T-cell (primary cell): Measurements from ENCODE around the gene TMED4. TPM values are rescaled to one million over a fixed set of nuclear protein-coding genes. Genes with fewer than 3 reads are reported as not detected.
A peak's percentile ranks its signal among the peaks of the same experiment; 100 is the strongest.
"Not testable (repeated sequence)": the region's sequence is repeated elsewhere in the genome, so short reads cannot be mapped to it uniquely, and the experiment has no call there.

Experiments
- ATAC-seq, 4 experiments: fragments of 200-7000 bp in 3 of 4; fragments of 150-1000 bp in 1 of 4; cut with Tn5 transposase; replicated peaks in 1 of 4; 1 replicate in 3 of 4; 2 replicates in 1 of 4; pipeline ENCODE4 v1.10.0; 2021; ENCODE audit warnings: moderate library complexity in 3 of 4, mild to moderate bottlenecking in 2 of 4, moderate number of reproducible peaks in 1 of 4
- CTCF ChIA-PET, 2 donors: fragments of 300-600 bp; sonication (Branson Sonifier 250); formaldehyde crosslinking; loops; one replicate each; lab custom pipeline; 2022; ENCODE audit warnings: antibody characterized with exemption in 2 of 2; lab: Charles Lee
- POLR2A ChIA-PET, 2 donors: fragments of 300-600 bp; sonication (Branson Sonifier 250); formaldehyde crosslinking; loops; one replicate each; lab custom pipeline; 2022; ENCODE audit warnings: antibody characterized with exemption in 2 of 2; lab: Charles Lee
- DNase-seq, 35 experiments: peaks; one replicate each; pipeline versions ENCODE4 v3.0.0 to v3.0.0-alpha.2; 2013 to 2023
- H3K27ac ChIP-seq: one replicate; pipeline ENCODE4 v1.5.1; 2013; ENCODE audit warnings: low read length
- H3K27me3 ChIP-seq, 2 experiments: replicated peaks in 1 of 2; 1 replicate in 1 of 2; 2 replicates in 1 of 2; pipeline versions ENCODE4 v1.6.1 to v1.7.0; 2013; ENCODE audit warnings: low read length in 1 of 2, mixed read lengths in 1 of 2; ENCODE audit not compliant: control insufficient read depth in 2 of 2, insufficient read depth in 2 of 2; ENCODE audit errors: extremely low read depth in 1 of 2
- H3K36me3 ChIP-seq, 2 donors: 1 replicate in 1 of 2; 2 replicates in 1 of 2; pipeline versions ENCODE4 v1.6.1 to v1.7.0; 2013; ENCODE audit warnings: low read length in 1 of 2; ENCODE audit not compliant: control insufficient read depth in 2 of 2, insufficient read depth in 1 of 2; ENCODE audit errors: extremely low read depth in 1 of 2
- H3K4me1 ChIP-seq, 2 experiments: 1 replicate in 1 of 2; 2 replicates in 1 of 2; pipeline versions ENCODE4 v1.6.1 to v1.7.0; 2013; ENCODE audit warnings: low read length in 2 of 2, mixed read lengths in 1 of 2; ENCODE audit not compliant: insufficient read depth in 2 of 2, control insufficient read depth in 1 of 2; ENCODE audit errors: extremely low read depth in 1 of 2
- H3K4me3 ChIP-seq, 2 donors: 1 replicate in 1 of 2; 2 replicates in 1 of 2; pipeline versions ENCODE4 v1.5.1 to v1.7.0; 2013; ENCODE audit warnings: mild to moderate bottlenecking in 2 of 2, low read length in 1 of 2, moderate library complexity in 1 of 2; ENCODE audit not compliant: control insufficient read depth in 1 of 2; ENCODE audit errors: extremely low read depth in 1 of 2
- H3K9me3 ChIP-seq: 2 replicates; pipeline ENCODE4 v1.7.0; 2013
- H3K27ac Mint-ChIP-seq, 2 donors: one replicate each; pipeline ENCODE4 v1.8.0; 2020 to 2021; ENCODE audit warnings: mild to moderate bottlenecking in 2 of 2, mixed read lengths in 2 of 2
- H3K27me3 Mint-ChIP-seq, 2 donors: one replicate each; pipeline ENCODE4 v1.8.0; 2021 to 2022; ENCODE audit warnings: mixed read lengths in 2 of 2
- H3K36me3 Mint-ChIP-seq: one replicate; pipeline ENCODE4 v1.8.0; 2021; ENCODE audit warnings: mixed read lengths
- H3K4me1 Mint-ChIP-seq, 3 donors: one replicate each; pipeline ENCODE4 v1.8.0; 2020 to 2022; ENCODE audit warnings: mixed read lengths in 3 of 3, mild to moderate bottlenecking in 1 of 3
- H3K4me3 Mint-ChIP-seq, 3 donors: one replicate each; pipeline ENCODE4 v1.8.0; 2020 to 2022; ENCODE audit warnings: mild to moderate bottlenecking in 3 of 3, mixed read lengths in 3 of 3, moderate library complexity in 3 of 3
- H3K9me3 Mint-ChIP-seq, 3 donors: one replicate each; pipeline ENCODE4 v1.8.0; 2020 to 2022; ENCODE audit warnings: mixed read lengths in 3 of 3
- WGBS: methylation state at CpG from one replicate; pipeline ENCODE4 v1.1.5; 2013; ENCODE audit warnings: missing lambda C conversion rate; ENCODE audit not compliant: insufficient coverage; 5-methylcytosine and 5-hydroxymethylcytosine counted together
- total RNA-seq, 35 experiments: library from RNA in 6 of 35; stranded (reverse) in 6 of 35; fragments of 120-200 nt in 1 of 35; gene quantifications; one replicate each; pipeline versions ENCODE4 v1.2.1 to v1.2.4 and lab custom pipeline; 2013 to 2026

Gene TMED4
- total RNA-seq, 5 donors from 2014 or later (not counting 1 experiment from before 2014, with no cell fraction given): 84.5 to 106 (median 93.1) TPM

- peak overlapping the region; percentile 27 to 58 for H3K27ac Mint-ChIP-seq
- no peaks in the 10 kb centered on the region for H3K27me3 ChIP-seq
- no peak overlapping the region for H3K4me3 Mint-ChIP-seq
- H3K27ac ChIP-seq: no peak overlapping the region
- WGBS: 87% methylated on average over 3 of the region's 3 CpGs
- H3K9me3 Mint-ChIP-seq: no peaks in the 10 kb centered on the region
- peaks cover 7 to 42% of the 10 kb centered on the region in 2 donors for H3K36me3 ChIP-seq
- peaks cover 19% of the 10 kb centered on the region for H3K36me3 Mint-ChIP-seq
- H3K4me1 Mint-ChIP-seq: peaks cover 8 to 20% (median 9%) of the 10 kb centered on the region in 3 donors
- no peak for DNase-seq
- ChIA-PET POLR2A (no interaction called here), CTCF (no interaction called here)
- H3K9me3 ChIP-seq: no peaks in the 10 kb centered on the region
- peaks cover 0 to 9% of the 10 kb centered on the region in 2 experiments for H3K4me1 ChIP-seq
- H3K27me3 Mint-ChIP-seq: no peaks in the 10 kb centered on the region
- ATAC-seq: no peak
- H3K4me3 ChIP-seq: no peak overlapping the region
Observed at GRCh38 chr7:44563171-44563679, 18.8 kb downstream of the TMED4 start.

GRCh38 chr7:44562622-44562962, 19.4 kb downstream of the TMED4 start:
- ATAC-seq, H3K27me3 Mint-ChIP-seq, POLR2A ChIA-PET, H3K27me3 ChIP-seq, H3K9me3 Mint-ChIP-seq, CTCF ChIA-PET, DNase-seq, H3K4me3 ChIP-seq, H3K4me3 Mint-ChIP-seq, H3K27ac Mint-ChIP-seq, H3K9me3 ChIP-seq, H3K27ac ChIP-seq, H3K4me1 ChIP-seq: not testable (repeated sequence)
- peaks cover 2 to 36% of the 10 kb centered on the region in 2 donors for H3K36me3 ChIP-seq
- H3K36me3 Mint-ChIP-seq: peaks cover 12% of the 10 kb centered on the region
- WGBS: no CpG with 5 or more reads among the region's 8 CpGs
- H3K4me1 Mint-ChIP-seq: peaks cover 8 to 17% (median 8%) of the 10 kb centered on the region in 3 donors

DNA sequence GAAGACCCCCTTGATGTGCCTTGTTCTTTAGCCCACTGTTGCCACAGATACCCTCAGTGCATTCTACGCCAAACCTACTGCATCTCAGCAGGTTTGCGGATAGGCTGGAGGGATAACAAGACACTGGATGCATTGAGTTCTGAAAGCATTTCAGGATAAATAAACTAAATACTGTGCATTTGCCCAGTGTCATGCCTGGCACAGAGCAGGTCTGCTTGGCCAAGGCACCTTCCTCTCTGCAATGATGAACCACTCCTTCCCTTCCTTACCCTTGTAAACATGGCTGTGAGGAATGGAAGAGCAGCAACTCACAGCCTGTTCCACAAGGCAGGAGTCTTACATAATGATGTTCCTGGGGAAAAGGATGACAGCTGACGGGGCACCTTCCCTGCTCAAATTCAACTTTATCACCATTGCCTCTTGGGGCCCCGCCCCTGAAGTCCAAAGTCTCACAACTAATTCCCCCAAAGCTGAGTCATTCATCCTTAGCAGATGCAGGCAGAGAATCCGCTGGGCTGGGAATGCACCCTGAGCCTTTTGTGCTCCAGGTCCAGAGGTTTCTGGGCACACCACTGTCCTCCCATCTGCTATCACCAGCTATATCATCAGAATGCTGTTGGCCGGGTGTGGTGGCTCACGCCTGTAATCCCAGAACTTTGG, 19.9 kb downstream of the TMED4 start:
- no peak overlapping the region for H3K4me3 Mint-ChIP-seq
- Histone ChIP-seq H3K36me3 (peaks cover 2 to 31% of the 10 kb centered on the region in 2 donors), H3K9me3 (no peaks in the 10 kb centered on the region), H3K4me3 (no peak overlapping the region), H3K27ac (no peak overlapping the region), H3K27me3 (no peaks in the 10 kb centered on the region), H3K4me1 (peaks cover 0 to 9% of the 10 kb centered on the region in 2 experiments)
- DNase-seq: no peak
- no peak overlapping the region for H3K27ac Mint-ChIP-seq
- 94% methylated on average over 3 of the region's 7 CpGs for WGBS
- peaks cover 7% of the 10 kb centered on the region for H3K36me3 Mint-ChIP-seq
- peaks cover 6 to 12% (median 8%) of the 10 kb centered on the region in 3 donors for H3K4me1 Mint-ChIP-seq
- no peak for ATAC-seq
- ChIA-PET POLR2A (no interaction called here), CTCF (no interaction called here)
- no peaks in the 10 kb centered on the region for H3K27me3 Mint-ChIP-seq
- no peaks in the 10 kb centered on the region for H3K9me3 Mint-ChIP-seq

GRCh38 chr7:44561481-44561880, 20.6 kb downstream of the TMED4 start:
- Histone ChIP-seq H3K27ac (no peak overlapping the region), H3K4me1 (peaks cover 0 to 9% of the 10 kb centered on the region in 2 experiments), H3K36me3 (peaks cover 2 to 24% of the 10 kb centered on the region in 2 donors), H3K27me3 (no peaks in the 10 kb centered on the region), H3K9me3 (no peaks in the 10 kb centered on the region), H3K4me3 (no peak overlapping the region)
- Mint-ChIP-seq H3K27ac (no peak overlapping the region), H3K4me3 (no peak overlapping the region), H3K9me3 (no peaks in the 10 kb centered on the region), H3K36me3 (peaks cover 6% of the 10 kb centered on the region), H3K27me3 (no peaks in the 10 kb centered on the region), H3K4me1 (peaks cover 6 to 11% (median 8%) of the 10 kb centered on the region in 3 donors)
- WGBS: 93% methylated on average over 6 of the region's 6 CpGs
- DNase-seq: no peak
- no peak for ATAC-seq
- POLR2A ChIA-PET: no interaction called here
- CTCF ChIA-PET: no interaction called here

- POLR2A ChIA-PET: interaction anchor here in 1 of 2 donors (0.7 kb wide), 1 partner anchor 270 kb away, joined by 3 read pairs; no protein-coding TSS in a partner anchor
- Histone ChIP-seq H3K4me1 (no peaks in the 10 kb centered on the region), H3K36me3 (peaks cover 2 to 6% of the 10 kb centered on the region in 2 donors), H3K9me3 (no peaks in the 10 kb centered on the region), H3K27me3 (no peaks in the 10 kb centered on the region), H3K4me3 (no peak overlapping the region), H3K27ac (no peak overlapping the region)
- no peaks in the 10 kb centered on the region for H3K27me3 Mint-ChIP-seq
- H3K27ac Mint-ChIP-seq: no peak overlapping the region
- no peaks in the 10 kb centered on the region for H3K36me3 Mint-ChIP-seq
- CTCF ChIA-PET: no interaction called here
- H3K9me3 Mint-ChIP-seq: no peaks in the 10 kb centered on the region
- DNase-seq (no peak), ATAC-seq (no peak)
- 93% methylated on average over 3 of the region's 4 CpGs for WGBS
- no peak overlapping the region for H3K4me3 Mint-ChIP-seq
- H3K4me1 Mint-ChIP-seq: no peaks in the 10 kb centered on the region
Observed at GRCh38 chr7:44559485-44559884, 22.5 kb downstream of the TMED4 start.

- no peak overlapping the region for H3K4me3 ChIP-seq
- no peak overlapping the region for H3K27ac Mint-ChIP-seq
- H3K36me3 ChIP-seq: no peaks in the 10 kb centered on the region
- H3K4me1 Mint-ChIP-seq: no peaks in the 10 kb centered on the region
- no CpG with 5 or more reads among the region's 2 CpGs for WGBS
- H3K27me3 ChIP-seq: peaks cover 0 to 4% of the 10 kb centered on the region in 2 experiments
- H3K9me3 ChIP-seq: no peaks in the 10 kb centered on the region
- H3K4me3 Mint-ChIP-seq: no peak overlapping the region
- no peaks in the 10 kb centered on the region for H3K36me3 Mint-ChIP-seq
- no peaks in the 10 kb centered on the region for H3K9me3 Mint-ChIP-seq
- peaks cover 0 to 3% of the 10 kb centered on the region in 2 donors for H3K27me3 Mint-ChIP-seq
- CTCF ChIA-PET: no interaction called here
- ATAC-seq (no peak), DNase-seq (no peak)
- POLR2A ChIA-PET: no interaction called here
- no peaks in the 10 kb centered on the region for H3K4me1 ChIP-seq
- no peak overlapping the region for H3K27ac ChIP-seq
Observed at GRCh38 chr7:44557485-44557884, 24.5 kb downstream of the TMED4 start.
